GM18499 (cell line): ENCODE data around the gene ARMC7.
"Not testable (repeated sequence)": the region's sequence is repeated elsewhere in the genome, so short reads cannot be mapped to it uniquely, and the experiment has no call there.

Experiments used
- ATAC-seq: cut with Tn5 transposase; IDR thresholded peaks from one replicate; pipeline ENCODE4 v1.9.1; 2021; ENCODE audit warnings: moderate number of reproducible peaks; ENCODE audit not compliant: insufficient read depth, unreplicated experiment

The ARMC7 gene

DNA sequence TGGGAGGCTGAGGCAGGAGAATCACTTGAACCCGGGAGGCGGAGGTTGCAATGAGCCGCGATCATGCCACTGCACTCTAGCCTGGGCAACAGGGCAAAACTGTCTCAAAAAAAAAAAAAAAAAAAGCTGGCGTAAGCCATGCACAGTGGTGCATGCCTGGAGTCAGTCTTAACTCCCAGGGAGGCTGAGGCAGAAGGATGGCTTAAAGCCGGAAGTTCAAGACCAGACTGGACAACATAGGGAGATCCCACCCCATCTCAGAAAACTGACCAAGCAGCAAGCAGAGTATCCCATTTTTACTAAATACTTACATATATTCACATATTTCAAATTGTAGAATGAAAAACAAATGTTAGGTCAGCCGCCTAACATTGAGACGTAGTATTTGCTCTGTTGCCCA, 17.2 kb downstream of the ARMC7 start:
- no peak for ATAC-seq

- ATAC-seq = not testable (repeated sequence)
Measured at GRCh38 chr17:75127936-75128335, 18.2 kb downstream of the ARMC7 start.

DNA sequence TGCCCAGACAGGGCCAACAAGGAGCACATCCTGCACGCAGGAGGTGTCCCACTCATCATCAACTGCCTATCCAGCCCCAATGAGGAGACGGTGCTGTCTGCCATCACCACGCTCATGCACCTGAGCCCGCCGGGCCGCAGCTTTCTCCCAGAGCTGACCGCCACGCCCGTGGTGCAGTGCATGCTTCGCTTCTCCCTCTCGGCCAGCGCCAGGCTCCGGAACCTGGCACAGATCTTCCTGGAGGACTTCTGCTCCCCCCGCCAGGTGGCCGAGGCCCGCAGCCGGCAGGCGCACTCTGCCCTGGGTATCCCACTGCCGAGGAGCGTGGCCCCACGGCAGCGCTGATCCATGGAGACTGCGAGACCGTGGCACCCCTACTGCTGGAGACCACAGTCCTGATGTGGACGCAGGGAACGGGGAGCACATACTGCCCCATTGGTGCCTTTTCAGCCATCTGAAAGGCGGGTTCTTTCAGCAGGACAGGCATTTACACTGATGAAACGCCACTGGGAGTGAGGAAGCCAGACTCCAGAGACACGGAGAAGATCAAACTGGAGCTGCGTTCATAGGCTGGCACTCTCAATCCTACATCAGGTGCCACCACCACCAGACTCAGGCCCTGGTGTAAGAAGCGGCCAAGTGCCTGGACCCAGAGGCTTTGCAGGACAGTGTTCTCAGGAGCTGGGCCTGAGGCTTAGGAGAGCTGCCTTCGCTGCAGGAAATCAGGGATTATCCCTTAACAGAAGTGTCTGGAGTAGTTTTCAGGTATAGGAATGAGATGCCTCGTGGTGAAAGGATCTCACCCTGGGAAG, 19.1 kb downstream of the ARMC7 start:
- no peak for ATAC-seq

GRCh38 chr17:75129576-75129975, 19.8 kb downstream of the ARMC7 start:
- no peak for ATAC-seq

DNA sequence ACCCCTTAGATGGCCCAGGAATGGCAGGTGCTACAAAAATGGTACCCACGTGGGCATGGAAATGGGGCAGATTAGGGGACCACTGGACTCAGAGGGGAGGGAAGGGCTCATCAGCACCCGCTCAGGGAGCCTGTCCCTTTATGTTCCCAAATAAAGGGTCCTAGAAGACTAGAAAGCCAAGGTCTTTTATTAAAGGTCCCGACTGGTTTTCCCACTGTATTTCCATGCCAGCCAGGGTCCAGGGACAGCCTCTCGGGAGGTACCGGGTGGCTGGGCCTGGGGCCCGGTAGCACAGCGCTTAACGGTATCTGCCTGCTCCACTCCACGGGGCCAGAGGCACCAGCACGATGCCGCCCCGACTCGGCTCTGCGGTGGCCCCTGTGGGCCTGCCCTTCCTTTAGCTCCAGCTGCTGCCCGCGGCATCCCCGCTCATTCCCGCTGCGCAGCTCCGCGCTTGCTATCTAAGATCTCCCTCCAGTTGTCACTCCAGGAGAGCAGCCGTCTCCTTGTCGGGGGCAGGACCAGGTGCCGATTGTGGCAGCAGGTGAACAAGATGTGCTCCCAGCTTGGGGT, 20.4 kb downstream of the ARMC7 start:
- ATAC-seq = no peak

- ATAC-seq = no peak
Measured at GRCh38 chr17:75130632-75131277, 21.0 kb downstream of the ARMC7 start.

DNA sequence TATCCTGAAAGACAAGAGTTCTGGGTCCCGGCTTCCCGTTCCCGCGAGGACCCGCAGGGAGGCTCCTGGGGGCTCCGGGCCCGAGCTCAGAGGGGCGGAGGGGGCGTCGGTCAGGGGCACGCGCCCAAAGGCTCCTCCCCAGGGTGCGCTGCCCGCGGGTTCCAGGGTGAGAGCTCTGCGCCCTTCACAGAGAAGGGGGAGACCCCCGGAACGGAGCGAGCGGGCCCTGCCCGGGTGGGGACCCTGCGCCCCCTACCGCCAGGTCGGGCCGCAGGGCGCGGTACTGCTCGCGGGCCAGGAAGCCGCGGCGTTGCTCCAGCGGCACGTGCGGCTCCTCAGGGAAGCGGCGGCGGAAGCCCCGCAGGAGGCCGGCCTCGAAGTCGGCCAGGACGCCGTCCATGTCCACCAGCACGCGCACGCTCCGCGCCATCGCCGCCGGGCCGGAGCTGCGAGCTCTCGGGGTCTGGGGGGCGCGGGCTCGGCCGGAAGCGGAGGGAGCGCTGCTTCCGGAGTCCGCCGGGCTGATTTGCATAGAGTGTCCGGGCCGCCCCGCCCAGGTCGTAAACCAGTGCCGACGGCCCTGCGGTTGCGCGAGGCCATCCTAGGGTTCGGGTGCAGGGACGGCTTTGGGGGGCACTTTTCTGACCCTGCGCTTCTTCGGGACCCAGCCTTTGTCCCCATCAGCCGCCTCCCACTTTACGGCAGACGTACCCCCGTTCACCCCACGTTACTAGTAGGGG, 21.7 kb downstream of the ARMC7 start, which contains the start of gene NT5C:
Gene NT5C (minus strand): TSS at position 465 of the 740 bp plus-strand sequence. CDS start 35 bp downstream, at position 430.
- ATAC-seq = peak; percentile 60

DNA sequence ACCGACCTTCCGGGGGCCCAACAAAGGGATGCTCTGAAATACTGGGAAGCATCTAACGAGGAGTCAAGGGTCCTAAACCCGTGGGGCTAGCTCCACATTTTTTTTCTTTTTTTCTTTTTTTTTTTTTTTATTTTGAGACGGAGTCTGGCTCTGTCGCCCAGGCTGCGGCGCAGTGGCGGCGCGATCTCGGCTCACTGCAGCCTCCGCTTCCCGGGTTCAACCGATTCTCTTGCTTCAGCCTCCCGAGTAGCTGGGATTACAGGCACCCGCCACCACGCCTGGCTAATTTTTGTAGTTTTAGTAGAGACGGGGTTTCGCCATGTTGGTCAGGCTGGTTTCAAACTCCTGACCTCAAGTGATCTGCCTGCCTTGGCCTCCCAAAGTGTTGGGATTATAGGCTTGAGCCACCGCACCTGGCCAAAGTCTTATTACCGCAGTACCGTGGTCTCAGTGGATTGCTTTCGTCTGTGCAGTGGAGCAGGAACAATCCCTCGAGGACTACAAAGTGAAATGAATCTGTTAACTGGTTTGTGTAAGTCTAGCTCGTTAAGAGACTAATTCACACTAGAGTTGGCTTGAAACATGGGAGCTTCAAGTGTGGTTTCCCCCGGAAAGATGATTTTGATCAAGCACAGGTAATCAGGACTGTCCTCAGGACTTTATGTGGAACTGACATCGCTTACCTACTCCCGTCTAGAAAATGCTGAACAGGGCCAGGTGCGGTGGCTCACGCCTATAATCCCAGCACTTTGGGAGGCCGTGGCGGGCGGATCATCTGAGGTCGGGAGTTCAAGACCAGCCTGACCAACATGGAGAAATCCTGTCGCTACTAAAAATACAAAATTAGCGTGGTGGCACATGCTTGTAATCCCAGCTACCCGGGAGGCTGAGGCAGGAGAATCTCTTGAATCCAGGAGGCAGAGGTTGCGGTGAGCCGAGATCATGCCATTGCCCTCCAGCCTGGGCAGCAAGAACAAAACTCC, 22.5 kb downstream of the ARMC7 start:
- ATAC-seq = not testable (repeated sequence)

DNA sequence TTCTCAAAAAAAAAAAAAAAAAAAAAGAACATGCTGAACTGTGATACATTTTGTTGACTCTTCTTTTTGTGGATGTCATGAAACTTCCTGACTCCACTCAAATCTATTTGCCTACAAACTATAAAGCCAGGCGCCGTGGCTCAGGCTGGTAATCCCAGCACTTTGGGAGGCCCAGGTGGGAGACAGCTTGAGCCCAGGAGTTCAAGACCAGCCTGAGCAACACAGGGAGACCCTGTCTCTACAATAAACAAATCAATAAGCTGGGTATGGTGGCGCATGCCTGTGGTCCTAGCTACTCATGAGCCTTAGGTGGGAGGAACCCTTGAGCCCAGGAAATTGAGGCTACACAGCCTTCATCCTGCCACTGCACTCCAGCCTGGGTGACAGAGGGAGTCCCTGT, 23.2 kb downstream of the ARMC7 start:
- ATAC-seq = no peak

DNA sequence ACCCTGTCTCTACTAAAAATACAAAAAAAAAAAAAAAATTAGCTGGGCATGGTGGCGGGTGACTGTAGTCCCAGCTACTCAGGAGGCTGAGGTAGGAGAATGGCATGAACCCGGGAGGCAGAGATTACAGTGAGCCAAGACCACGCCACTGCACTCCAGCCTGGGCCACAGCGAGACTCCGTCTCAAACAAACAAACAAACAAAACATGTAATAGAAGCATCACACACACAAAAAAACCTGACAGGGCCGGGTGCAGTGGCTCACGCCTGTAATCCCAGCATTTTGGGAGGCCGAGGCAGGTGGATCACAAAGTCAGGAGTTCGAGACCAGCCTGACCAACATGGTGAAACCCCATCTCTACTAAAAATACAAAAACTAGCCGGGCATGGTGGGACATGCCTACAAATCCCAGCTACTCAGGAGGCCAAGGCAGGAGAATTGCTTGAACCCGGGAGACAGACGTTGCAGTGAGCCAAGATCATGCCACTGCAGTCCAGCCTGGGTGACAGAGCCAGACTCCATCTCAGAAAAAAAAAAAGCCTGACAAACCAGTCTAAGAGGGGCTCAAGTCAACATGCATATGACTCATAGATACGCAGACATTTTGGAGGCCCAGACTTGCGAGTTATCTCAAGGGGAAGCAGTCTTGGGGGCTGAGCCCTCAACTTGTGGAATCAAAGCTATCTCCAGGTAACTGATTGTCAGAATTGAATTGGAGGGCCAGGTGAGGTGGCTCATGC, 24.0 kb downstream of the ARMC7 start:
- not testable (repeated sequence) for ATAC-seq

- ATAC-seq = no peak
Measured at GRCh38 chr17:75135452-75135851, 25.7 kb downstream of the ARMC7 start.

- ATAC-seq = no peak
Measured at GRCh38 chr17:75135946-75136345, 26.2 kb downstream of the ARMC7 start.

DNA sequence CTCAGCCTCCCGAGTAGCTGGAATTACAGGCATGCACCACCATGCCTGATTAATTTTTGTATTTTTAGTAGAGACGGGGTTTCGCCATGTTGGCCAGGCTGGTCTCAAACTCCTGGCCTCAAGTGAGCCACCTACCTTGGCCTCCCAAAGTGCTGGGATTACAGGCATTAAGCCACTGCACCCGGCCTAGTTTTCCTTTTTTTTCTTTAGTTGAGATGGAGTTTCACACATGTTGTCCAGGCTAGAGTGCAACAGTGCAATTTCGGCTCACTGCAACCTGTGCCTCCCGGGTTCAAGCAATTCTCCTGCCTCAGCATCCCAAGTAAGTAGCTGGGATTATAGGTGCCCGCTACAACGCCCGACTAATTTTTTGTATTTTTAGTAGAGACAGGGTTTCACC, 28.0 kb downstream of the ARMC7 start:
- ATAC-seq = not testable (repeated sequence)

GRCh38 chr17:75138519-75138918, 28.8 kb downstream of the ARMC7 start:
- no peak for ATAC-seq

- ATAC-seq = no peak
Measured at GRCh38 chr17:75142236-75142971, 32.6 kb downstream of the ARMC7 start.

GRCh38 chr17:75144816-75145512, 35.2 kb downstream of the ARMC7 start:
- ATAC-seq = no peak

DNA sequence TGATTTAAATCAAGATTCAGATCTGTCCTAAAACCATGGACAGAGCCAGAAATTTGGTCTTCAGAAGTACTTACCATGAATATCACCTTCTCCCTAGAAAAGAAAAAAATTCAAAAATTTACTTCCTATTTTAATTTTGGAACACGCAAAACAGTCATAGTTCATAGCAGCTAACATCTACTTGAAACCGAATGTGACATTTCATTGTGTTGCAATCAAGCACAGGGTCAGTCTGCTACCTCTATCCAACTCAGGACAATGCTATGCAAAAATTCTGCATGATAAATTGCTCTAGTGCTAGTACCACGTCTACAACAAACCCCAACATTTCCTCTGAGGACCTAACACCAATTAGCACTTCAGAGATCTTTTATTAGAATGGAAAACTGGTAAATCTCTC, 36.8 kb downstream of the ARMC7 start:
- no peak for ATAC-seq
